LNCAP (cell line): ENCODE results near the gene RGS13.
A peak's percentile ranks its signal among the peaks of the same experiment; 100 is the strongest.

Source experiments
- TF ChIP-seq, protein P1 (sequence below): fragments of 450-650 bp; IDR thresholded peaks from 2 replicates; pipeline ENCODE4 v1.5.1; 2017; ENCODE audit warnings: mild to moderate bottlenecking

The RGS13 gene

DNA sequence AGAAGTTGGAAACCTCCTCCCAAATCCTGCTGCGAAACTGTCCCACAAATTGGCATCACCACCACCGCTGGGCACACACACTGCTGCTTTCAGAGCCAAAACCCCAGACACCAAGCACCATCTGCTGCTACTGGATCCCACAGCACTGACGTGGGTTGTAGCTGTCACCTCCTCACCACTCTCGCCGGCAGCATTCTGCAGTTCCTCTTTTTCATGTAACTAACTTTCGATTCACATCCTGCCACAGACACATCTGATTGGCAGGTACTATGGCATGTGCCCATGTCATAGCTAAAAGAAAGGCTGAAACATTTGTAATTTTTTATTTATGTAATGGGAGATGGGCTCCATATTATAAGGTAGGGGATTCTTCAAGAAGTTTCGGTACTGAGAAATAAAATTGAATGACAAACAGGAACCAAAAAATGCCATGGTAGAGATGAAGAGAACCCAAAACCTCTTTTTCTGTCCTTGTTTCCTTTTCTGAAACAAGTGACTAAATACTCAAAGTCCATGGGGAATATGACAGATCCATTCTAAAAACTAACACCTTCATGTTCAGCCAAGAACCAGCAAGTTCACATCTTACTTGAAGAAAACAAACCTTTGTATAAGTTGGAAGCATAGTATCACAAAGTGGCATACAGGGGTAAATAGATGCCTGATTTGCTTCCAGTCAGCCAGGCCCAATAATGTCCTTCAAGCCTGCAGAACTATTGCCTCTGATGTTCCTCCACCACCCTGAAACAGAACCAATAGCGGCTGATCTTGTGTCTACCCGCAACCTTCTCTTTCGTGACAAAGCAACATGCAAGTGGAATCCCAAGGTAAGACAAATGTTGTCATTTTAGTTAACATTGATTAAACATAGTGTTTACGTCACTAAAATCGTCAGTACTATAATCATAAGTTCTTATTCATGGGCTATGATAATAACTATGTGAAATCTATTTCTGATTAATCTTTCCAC, 26.6 kb upstream of the RGS13 start:
- TF ChIP-seq, protein P1, sequence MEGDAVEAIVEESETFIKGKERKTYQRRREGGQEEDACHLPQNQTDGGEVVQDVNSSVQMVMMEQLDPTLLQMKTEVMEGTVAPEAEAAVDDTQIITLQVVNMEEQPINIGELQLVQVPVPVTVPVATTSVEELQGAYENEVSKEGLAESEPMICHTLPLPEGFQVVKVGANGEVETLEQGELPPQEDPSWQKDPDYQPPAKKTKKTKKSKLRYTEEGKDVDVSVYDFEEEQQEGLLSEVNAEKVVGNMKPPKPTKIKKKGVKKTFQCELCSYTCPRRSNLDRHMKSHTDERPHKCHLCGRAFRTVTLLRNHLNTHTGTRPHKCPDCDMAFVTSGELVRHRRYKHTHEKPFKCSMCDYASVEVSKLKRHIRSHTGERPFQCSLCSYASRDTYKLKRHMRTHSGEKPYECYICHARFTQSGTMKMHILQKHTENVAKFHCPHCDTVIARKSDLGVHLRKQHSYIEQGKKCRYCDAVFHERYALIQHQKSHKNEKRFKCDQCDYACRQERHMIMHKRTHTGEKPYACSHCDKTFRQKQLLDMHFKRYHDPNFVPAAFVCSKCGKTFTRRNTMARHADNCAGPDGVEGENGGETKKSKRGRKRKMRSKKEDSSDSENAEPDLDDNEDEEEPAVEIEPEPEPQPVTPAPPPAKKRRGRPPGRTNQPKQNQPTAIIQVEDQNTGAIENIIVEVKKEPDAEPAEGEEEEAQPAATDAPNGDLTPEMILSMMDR = no peak

DNA sequence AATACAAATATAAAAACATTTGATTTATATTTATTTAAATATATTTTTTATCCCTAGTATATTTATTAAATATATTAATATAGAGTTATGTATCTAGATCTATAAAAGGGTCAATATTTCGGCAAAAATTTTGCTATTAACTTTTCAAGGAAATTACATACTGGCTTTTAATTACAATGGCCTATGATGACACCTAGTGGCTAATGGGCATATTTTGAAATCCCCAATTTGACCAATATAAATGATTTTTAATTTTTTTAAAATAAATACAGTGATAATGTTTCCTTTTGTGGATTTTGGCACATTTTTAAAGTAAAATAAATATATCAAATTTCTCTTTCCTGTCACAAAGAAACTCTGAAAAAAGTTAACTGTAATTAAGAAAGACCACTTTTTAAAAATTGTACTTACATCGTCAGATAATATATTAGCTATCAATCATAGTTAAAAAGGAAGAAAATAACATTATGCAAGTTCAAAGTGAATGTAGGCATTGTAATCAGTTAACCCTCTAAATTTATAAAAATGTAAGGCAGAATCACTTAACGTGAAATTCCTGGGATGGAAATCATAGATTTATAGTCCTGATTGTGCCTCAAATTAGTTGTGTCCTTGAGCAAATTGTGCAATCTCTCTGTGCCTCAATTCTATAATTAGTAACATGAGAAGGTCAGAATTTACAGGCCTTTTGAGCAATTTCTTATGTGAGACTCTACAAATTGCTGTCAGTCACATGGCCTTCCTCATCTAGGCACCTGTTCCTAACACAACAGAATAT, 25.6 kb upstream of the RGS13 start:
- TF ChIP-seq, protein P1 = peak; percentile 61

DNA sequence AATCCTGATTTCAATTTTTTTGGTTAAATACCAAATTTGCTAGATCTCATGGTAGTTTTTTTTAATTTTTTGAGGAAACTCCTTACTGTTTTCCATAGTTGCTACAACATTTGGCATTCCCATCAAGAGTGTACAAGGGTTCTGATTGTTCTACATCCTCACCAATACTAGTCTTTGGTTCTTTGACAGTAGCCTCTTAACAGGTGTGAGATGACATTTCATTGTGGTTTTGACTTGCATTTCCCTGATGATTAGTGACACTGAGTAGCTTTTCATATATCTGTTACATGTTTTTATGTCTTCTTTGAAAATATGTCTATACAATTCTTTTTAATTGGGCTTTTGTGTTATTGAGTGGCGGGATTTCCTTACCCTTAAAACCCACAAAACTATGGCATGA, 20.9 kb upstream of the RGS13 start:
- TF ChIP-seq, protein P1 = no peak

DNA sequence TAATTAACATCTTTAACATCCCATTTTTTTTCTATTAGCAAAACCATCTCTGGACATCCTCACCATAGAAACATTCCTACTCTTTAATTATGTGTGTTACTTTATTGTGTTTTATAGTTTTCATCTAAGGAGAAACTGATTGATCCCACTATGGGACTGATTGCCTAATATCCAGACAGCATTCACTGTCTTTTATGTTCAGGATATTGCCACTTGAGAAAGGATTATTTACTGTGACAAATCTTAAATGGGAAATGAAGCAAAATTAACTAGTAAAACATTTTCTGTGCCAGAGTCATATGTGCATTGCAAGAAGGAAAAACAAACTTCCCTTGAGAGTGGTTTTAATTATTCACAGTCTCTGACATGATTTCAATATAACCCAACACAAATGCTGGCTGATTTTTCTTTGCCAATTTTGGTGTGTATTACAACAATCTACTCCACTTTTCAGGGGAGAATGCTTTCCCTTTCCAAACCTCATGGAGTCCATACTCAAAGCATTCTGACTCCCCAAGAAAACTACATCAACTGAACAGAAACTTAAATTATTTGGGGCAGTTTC, 15.8 kb upstream of the RGS13 start:
- TF ChIP-seq, protein P1 = no peak

DNA sequence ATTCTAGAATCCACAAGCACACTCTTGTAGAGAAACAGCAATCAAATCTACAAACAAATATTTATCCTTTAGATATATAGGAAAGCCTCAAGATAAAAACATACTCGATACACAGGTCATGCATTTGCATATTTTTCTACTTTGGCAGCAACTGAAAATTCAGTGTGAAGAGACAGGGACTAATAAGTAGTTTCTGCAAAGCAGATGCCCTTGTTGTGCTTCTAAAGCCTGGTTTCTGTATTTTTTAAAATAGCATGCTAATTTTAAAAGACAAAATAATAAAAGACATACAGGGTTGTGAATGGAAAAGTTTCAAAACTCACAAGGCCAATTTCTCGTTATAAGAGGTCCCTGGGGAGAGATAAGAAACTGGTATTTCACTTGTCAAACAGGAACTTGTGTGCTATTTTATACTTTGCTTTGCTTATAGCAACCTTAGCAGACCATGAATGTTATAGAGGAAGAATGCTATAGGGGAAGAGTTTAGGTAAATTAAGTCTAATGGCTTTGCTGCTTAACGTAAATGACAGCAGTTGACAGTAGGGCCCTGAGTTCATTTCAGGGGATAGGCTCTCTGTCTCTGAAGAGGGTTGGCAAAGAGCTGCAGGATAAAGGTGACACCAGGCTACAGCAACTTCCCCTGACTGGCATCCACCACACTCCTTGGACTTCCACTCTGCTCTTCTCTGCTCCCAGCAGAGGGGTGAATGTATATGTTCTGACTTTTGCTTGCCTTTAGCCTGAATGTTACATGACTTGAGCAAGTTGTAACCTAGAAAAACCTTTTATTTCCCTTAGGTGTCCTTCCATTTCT, 9.4 kb upstream of the RGS13 start:
- TF ChIP-seq, protein P1 = no peak

DNA sequence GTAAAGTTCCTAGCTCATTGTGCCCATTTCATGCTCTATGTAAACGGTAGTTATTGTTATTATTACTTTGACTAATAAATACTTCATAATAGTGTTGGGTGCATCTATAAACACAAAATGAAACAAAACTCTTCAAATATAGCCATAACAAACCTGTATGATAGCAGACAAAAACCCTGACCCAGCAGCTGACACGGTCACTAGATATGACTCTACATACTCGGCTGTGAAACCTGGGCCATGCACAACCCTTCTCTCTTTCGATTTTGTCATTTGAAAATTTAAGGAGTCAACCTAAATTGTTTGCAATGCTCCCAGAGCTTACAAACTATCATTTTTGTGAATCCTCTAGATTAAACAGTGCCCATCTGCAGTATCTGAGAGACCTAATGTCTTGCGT, 8.0 kb upstream of the RGS13 start:
- TF ChIP-seq, protein P1 = no peak
